NCI-H446 treated with DMSO at 0.1 percent for 48 hours (cell line): ENCODE measurements around the gene CATSPERD.

Experiments used
- DNase-seq: peaks from one replicate; lab custom pipeline; 2025; lab: John Stamatoyannopoulos, UW

The CATSPERD gene

GRCh38 chr19:5785423-5785822, 65.0 kb downstream of the CATSPERD start:
- no peak for DNase-seq

GRCh38 chr19:5786593-5787408, 66.4 kb downstream of the CATSPERD start:
- no peak for DNase-seq

- DNase-seq = no peak
Measured at GRCh38 chr19:5787409-5788182, 67.2 kb downstream of the CATSPERD start.

- DNase-seq = no peak
Measured at GRCh38 chr19:5788422-5788821, 68.0 kb downstream of the CATSPERD start.

- no peak for DNase-seq
Measured at GRCh38 chr19:5789351-5789761, 68.9 kb downstream of the CATSPERD start.

GRCh38 chr19:5789886-5790558, 69.6 kb downstream of the CATSPERD start:
- no peak for DNase-seq

- peak; percentile 98 for DNase-seq
Measured at GRCh38 chr19:5790559-5791520, 70.4 kb downstream of the CATSPERD start, which contains the start of gene DUS3L. Gene DUS3L, minus strand, starts transcription at chr19:5791163. Its CDS starts 22 bp downstream, at chr19:5791141.

GRCh38 chr19:5792224-5792623, 71.8 kb downstream of the CATSPERD start:
- DNase-seq = no peak

- DNase-seq = no peak
Measured at GRCh38 chr19:5793188-5793587, 72.8 kb downstream of the CATSPERD start.

- DNase-seq = no peak
Measured at GRCh38 chr19:5795382-5795919, 75.0 kb downstream of the CATSPERD start.

- DNase-seq = no peak
Measured at GRCh38 chr19:5798244-5798643, 77.8 kb downstream of the CATSPERD start.

- DNase-seq = no peak
Measured at GRCh38 chr19:5799247-5800241, 79.1 kb downstream of the CATSPERD start.

GRCh38 chr19:5800361-5801270, 80.2 kb downstream of the CATSPERD start:
- DNase-seq = no peak

GRCh38 chr19:5801796-5802619, 81.6 kb downstream of the CATSPERD start:
- no peak for DNase-seq

GRCh38 chr19:5803441-5803751, 83.0 kb downstream of the CATSPERD start:
- no peak for DNase-seq

- peak; percentile 84 for DNase-seq
Measured at GRCh38 chr19:5803752-5804515, 83.5 kb downstream of the CATSPERD start.
